GOT3 (cell line): Measurements from ENCODE around the gene HMCES.

Source experiments
- DNase-seq: peaks from one replicate; lab custom pipeline; 2025; ENCODE audit warnings: mixed read lengths; lab: John Stamatoyannopoulos, UW

Gene HMCES, protein sequence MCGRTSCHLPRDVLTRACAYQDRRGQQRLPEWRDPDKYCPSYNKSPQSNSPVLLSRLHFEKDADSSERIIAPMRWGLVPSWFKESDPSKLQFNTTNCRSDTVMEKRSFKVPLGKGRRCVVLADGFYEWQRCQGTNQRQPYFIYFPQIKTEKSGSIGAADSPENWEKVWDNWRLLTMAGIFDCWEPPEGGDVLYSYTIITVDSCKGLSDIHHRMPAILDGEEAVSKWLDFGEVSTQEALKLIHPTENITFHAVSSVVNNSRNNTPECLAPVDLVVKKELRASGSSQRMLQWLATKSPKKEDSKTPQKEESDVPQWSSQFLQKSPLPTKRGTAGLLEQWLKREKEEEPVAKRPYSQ

DNA sequence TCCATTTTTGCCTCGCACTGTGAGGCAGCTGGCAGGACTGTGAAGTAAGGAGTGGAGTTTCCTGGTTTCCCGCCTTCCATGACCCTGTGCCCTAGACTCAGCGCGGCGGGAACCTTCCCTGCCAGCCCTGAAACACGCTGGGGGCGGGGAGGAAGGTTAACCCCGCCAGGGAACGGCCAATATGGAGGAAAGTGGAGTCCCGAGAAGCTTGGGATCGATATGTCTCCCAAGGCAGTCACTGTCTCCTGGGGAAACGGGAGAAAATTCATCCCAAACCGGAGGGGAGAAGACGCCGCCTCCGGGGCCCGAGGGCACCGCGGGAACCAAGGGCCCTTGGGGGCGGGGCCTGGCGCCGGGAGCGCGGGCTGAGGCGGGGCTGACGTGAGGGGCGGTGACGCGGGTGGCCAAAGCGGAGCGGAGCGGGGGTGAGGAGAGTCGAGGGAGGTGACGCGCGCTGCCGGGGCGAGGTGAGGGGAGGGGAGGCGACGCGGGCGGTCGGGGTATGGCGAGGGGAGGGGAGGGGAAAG is at the start of gene HMCES:
Gene HMCES, plus strand, starts transcription at position 432 of the 527 bp plus-strand sequence. CDS start 863 bp downstream, outside the sequence.
- DNase-seq, result peak; percentile 66

DNA sequence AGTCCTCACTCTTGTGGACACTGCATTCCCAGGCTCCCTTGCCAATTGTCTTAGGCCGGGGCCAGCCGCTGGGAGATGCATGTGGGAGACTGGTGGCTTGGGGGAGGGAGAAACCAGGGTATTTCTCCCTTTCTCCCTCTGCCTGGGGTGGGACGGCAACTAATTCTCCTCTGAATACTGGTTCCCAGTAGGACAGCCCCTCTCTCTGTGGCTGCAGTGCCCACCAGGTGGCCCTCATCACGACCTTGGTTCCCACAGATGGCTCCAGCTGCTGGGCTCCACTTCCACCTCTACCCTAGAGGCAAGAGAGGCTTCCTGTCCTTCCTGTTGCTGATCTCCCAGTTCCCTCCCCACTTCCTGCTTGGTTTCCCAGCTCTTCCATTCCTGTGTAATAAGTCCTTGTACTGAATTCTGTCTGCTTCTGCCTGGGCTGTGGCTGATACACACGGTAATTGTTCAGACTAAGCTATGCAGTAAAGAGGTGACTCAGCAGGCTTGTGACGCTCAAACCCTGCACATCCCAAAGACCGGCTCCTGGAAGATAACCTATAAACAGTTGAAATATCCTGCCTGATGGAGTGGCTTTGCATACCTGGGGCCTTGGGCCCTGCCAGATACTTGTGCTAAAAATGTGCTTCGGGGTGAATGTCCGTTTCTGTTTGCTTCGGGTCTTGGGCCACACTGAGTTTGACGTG is 49.6 kb upstream of the HMCES start:
- no peak for DNase-seq

DNA sequence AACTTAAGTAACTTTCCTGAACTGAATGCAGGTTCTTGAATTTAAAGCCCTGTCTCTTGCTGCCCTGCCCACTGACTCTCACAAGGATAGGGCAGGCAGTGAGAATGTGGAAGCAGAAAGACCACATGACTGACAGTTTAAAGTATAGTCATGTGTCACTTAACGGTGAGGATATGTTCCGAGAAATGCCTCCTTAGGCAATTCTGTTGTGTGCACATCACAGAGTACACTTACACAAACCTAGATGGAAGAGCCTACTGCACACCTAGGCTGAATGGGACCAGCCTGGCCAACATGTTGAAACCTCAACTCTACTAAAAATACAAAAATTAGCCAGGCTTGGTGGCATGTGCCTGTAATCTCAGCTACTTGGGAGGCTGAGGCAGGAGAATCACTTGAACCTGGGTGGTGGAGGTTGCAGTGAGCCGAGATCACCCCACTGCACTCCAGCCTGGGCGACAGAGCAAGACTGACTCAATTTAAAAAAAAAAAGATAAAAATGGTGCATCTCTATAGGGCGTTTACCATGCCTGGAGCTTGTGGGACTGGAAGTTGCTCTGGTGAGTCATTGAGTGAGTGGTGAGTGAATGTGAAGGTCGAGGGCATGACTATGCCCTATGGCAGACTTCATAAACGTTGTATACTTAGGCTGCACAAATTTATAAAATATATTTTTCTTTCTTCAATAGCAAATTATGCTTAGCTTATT is 48.2 kb upstream of the HMCES start:
- DNase-seq, result no peak

GRCh38 chr3:129231331-129232119 is 47.1 kb upstream of the HMCES start:
- no peak for DNase-seq

DNA sequence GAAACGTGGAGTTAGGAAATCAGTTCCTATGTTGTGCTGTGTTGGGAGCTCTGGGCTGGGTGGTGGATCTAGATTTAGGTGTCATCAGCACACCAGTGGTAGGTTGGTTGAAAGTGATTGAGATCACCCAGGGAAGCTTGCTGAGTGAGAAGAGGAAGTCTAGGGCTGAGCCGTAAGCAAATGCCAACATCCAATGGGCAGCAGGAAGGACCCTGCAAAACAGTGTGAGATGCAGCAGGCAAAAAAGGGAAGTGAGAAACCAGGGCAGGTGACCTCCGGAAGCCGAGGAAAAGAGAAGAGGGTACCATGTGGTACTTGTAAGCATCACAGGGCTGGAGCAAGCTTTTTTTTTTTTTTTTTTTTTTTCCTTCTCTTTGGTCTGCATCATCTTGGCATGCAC is 45.1 kb upstream of the HMCES start:
- no peak for DNase-seq

DNA sequence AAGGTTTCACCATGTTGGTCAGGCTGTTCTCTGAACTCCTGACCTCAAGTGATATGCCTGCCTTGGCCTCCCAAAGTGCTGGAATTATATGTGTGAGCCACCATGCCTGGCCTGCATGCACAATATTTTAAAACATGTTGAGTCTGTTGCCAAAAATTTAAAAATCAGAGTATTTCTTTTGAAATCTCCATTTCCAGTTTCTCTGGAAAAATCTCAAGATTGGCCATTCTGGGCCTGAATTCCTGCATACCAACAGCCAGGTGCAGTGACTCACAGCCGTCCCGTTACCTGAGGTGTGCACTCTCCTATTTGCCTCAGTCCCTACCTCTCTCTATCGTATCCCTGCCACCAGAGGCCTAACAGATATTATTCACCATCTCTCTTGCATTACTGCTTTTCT is 44.2 kb upstream of the HMCES start:
- no peak for DNase-seq

DNA sequence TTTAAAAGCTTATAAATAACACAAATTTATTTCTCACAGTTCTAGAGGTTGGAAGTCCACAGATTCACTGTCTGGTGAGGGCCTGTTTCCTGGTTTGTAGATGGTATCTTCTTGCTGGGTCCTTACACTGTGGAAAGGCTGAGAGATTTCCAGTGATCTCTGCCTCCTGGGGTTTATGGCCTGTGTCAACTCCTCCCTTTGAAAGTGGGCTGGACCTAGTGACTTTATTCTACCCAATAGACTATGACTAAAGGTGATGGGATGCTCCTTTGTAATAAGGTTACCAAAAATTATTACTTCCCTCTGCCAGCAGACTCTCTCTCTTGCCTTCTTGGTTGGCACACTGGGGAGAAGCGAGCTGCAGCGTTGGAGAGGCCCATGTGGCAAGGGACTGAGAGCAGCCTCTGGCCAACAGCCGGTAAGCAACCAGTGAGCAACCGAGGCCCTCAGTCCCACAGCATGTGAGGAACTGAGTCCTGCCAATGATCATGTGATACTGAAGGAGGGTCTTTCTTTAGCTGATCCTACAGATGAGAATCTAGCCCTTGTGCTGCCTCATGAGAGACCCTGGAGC is 43.2 kb upstream of the HMCES start:
- DNase-seq, result no peak

GRCh38 chr3:129238945-129239705 is 39.5 kb upstream of the HMCES start:
- no peak for DNase-seq

- no peak for DNase-seq
These were observed 38.7 kb upstream of the HMCES start for GRCh38 chr3:129239991-129240390.

DNA sequence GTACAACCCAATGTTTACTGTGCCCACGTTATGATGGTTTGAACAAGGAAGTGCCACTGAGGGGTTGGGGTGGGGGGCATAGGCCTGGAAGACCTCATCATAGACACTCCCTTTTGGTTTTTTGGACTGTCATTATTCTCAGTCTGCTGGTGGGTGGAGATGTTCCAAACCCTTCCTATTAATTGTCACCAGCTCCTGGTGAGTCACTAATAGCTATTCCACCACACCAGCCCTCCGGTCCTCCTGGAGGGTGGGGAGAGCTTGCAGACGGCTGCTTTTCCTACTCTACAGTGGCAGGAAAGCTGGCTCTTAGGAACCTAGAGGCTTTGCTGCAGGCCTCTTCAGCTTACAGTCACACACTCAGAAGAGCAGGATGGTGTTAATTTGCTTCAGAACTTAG is 38.2 kb upstream of the HMCES start:
- no peak for DNase-seq

DNA sequence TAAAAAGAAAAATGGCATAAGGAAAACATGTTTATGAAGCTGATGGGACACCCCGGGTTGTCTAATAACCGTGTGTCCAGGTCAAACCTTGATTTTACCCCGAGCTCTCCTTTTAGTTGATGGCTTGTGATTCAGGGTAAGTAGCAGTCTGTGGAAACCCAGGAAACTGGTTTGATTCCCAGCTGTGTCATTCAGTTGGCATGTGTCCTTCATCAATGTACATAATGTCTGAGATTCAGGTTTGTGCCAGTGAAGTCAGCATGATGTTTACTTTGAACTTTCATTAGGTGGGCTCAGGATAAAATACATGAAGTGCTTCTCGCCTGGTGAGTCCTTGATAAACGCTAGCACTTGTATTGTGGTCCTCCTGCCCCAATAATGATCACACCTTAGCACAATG is 33.5 kb upstream of the HMCES start:
- no peak for DNase-seq

DNA sequence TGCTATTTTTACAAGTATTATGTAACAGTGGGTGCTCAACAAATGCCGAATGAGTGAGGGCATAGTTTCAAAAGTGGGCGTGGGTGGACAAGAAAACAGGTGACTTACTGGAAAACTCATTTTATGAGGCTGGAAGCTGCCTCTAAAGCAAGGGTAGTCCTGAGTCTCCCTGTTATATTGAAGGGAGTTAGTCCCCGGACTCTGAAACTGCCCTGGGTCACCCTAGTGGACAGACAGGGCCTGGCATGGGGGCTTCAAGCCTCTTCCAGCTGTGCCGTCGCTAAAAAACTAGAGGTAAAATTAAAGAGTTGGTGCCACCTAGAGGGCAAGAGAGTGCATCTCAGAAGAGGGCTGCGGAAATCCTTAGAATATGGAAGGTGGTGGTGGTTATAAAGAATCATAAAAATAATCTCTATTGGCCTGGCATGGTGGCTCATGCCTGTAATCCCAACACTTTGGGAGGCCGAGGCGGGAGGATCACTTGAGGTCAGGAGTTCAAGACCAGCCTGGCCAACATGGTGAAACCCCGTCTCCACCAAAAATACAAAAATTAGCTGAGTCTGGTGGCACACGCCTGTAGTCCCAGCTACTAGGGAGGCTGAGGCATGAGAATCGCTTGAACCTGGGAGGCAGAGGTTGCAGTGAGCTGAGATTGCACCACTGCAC is 32.9 kb upstream of the HMCES start:
- DNase-seq, result peak; percentile 47

GRCh38 chr3:129246636-129247035 is 32.0 kb upstream of the HMCES start:
- DNase-seq, result no peak

DNA sequence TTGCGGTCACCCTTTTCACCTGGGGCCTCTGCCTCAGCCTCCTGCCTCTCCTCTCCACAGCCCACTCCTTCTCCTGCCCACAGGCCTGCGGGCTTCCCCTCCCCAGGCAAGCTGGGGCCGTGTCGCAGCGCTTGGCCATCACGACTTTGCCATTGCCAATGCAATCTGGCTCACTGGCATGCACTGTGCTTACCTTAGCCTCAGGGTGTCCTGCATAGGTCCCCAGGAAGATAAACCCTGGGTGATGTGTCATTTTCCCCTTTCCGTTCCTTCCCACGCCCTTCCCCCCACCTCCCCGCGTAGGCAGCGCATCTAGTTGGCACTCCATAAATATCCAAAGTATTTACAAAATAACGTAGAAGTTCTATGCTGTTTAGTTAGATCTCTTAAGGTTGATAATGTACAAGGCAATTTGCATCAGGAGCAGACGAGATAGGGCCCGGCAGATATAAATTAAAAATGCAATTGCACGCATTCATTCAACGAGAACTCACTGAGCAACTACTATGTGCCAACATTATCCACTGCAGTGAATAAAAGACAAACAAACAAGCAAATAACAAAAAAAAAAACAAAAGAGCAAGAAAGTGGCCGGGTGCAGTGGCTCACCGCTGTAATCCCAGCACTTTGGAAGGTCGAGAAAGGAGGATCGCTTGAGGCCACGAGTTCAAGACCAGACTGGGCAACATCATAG is 30.2 kb upstream of the HMCES start:
- DNase-seq, result no peak

DNA sequence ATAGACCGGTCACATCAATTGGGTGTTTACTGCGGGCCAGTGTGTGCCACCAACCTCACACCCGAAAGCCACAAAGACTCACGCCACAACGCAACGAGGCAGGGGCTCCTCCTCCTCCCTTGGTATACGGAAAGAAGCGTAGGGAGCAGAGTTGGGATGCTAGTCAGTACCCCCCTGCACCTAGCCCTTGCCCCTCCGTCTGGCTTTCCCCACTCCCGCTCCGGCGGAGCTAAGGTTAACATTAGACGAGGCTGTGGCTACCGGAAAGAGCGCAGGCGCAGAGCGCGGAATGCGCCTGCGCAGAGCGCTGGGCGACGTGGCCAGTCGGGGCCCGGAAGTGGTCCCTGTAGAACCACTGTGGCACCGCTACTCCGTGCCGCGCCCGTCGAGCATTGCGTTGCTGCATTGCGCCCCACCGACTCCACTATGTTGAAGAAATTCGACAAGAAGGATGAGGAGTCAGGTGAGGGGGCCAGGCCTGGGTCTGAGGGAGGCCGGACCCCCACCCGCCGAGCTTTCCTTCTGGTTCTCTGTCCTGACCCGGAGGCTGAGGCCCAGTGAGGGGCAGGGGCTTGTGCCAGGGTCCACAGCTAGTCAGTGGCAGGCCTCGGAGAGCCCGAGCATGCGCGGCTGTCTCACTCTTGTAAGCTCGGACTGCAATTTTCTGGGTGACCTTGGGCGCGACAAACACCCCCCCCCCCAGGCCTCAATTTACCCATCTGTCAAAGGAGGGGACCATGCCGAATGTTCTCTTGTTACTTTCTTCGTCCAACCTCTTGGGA is 29.2 kb upstream of the HMCES start, which contains the start of gene COPG1:
Gene COPG1, plus strand, starts transcription at position 323 of the 782 bp plus-strand sequence. Its CDS starts 104 bp downstream, at position 427.
- DNase-seq, result peak; percentile 56

DNA sequence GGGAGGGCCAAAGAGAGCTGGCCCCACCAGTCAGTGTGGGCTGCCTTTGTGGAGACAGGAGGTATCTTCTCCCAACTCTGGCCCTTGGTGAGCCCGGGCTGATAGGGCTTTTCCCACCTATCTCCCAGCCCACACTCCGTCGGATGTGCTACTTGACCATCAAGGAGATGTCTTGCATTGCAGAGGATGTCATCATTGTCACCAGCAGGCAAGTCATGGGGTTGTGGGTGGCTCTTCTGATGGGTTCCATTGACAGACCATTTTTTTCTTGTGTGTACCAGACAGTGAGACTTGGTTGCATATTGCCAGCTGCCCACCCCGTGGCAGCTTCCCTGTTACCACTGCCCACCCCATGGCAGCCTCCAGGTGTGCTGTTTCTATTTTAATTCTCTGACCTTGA is 25.9 kb upstream of the HMCES start:
- DNase-seq, result no peak

DNA sequence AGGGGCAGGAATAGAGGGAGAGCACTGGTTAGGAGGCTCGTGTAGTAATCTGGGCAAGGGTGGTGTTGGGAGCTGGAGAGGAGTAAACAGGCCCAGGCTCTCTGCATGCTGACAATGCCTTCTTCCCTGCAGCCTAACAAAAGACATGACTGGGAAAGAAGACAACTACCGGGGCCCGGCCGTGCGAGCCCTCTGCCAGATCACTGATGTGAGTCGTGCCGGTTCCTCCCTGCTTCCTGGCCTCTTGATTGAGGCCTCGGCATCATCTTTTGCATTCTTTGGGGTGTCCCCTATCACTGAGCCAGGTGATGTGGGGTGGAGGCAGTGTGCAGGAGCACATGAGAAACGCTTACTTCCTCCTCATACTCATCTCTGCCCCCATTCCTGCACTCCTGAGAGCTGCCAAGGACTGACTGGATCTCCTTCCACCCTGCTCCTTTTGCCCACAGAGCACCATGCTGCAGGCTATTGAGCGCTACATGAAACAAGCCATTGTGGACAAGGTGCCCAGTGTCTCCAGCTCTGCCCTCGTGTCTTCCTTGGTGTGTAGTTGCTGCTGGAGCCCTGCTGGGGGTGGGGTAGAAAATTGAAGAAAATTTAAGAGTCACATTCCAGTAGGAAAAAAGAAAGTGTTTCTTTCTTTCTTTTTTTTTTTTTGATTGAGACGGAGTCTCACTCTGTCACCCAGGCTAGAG is 24.0 kb upstream of the HMCES start:
- DNase-seq, result no peak

GRCh38 chr3:129256270-129256669 is 22.4 kb upstream of the HMCES start:
- no peak for DNase-seq
